Limb (tissue), 2 donors: ENCODE measurements around the gene KIAA1328.
"Not testable (repeated sequence)": the region's sequence is repeated elsewhere in the genome, so short reads cannot be mapped to it uniquely, and the experiment has no call there.

Source experiments
- DNase-seq, 2 donors: peaks; one replicate each; pipeline ENCODE4 v3.0.0-alpha.2; 2016; ENCODE audit errors: extremely low spot score in 2 of 2

KIAA1328 gene

DNA sequence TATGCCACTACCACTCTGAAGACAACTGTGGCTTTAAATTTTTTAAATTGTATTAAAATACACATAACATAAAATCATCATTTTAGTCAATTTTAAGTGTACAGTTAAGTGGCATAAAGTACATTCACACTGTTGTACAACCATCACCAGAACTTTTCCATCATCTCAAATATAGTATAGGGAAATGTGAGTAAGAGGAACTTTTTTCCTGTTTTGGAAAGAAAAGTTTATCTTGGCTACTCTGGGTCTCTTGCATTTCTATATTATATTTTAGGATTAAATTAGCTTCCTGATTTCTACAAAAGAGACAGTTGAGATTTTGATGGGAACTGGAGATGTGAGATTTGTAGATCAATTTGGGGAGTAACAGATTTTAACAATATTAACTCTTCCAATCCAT is 3.4 kb upstream of the KIAA1328 start:
- DNase-seq, result no peak

- DNase-seq, result no peak
Observed at GRCh38 chr18:36826556-36826955, 2.4 kb upstream of the KIAA1328 start.

DNA sequence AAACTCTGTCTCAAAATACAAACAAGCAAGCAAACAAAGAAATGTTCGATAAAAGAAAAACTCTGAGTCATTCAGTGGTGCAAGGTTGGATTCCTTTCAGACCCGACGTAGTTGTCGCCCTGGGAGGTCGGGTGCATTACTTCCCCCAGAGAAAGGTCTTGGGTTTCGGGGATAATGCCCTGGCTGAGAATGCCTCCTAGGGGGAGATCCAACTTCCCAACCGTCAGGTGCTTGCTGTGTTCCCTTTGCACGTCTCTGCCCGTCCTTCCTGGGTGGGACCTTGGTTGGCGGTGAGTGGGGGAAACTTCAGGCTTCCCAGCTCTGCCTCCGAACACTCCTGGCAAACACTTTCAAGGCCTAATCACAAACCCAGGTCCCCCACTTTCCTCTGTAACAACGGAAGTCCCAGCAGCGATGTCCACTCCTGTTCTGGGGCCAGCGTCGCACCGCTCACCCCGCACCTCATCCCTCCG is 734 bp upstream of the KIAA1328 start:
- no peak for DNase-seq

- peak in 1 of 2 donors; percentile 4 for DNase-seq
Observed at GRCh38 chr18:36829362-36830157, 633 bp downstream of the KIAA1328 start.

- DNase-seq, result no peak
Observed at GRCh38 chr18:36830158-36830495, 1.2 kb downstream of the KIAA1328 start.

DNA sequence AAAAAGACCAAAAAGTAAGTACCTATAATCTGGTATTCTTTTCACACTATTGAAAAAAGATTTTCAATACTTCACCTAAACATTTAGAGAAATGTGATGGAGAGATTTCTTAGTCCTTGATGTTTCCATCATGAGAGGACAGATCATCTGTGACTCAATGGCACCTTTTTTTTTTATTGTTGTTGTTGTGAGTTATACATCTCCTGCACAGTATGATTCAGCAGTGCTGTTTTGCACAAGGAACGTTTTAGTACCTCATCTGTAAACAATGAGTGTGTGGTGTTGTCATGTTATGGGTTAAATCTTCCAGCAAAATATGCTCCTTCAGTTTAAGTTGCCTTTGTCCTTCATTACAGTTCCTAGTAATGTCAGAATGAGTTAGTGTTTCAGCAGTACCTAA is 2.2 kb downstream of the KIAA1328 start:
- DNase-seq, result no peak

GRCh38 chr18:36833120-36833519 is 4.2 kb downstream of the KIAA1328 start:
- no peak for DNase-seq

DNA sequence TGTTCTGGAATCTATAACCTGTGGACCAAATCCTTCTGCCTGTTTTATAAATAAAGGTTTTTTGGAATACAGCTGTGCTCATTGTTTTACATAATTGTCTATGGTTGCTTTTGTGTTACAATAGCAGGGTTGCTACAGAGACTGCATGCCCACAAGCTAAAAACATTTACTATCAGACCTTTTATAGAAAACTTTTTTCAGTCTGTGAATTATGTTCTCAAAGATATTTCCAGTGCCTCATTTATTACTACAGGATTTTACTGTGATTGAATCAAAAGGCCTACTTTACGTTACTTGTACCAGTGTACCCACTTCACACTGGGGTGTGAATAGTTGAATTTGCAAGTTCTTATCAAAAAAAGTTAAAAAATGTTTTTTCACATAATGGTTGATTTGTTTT is 7.0 kb downstream of the KIAA1328 start:
- DNase-seq, result no peak

DNA sequence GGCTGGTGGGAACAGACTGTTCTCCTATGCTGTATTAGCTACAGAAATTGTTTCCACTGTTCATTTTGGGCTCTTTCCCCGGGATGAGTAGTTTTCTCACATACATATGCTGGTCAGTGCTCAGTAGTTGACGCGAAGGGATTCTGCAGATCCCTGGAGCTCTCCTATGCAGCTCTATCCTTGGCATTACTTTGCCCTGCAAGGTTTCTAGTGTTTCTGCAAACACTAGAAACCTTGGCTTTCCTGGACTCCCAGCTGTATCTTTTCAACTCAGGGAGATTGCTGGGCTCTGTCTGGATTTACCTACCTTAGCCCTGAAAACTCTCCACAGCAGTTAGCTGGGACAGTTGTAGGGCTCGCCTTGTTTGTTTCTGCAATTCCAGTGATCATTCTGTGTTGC is 10.9 kb downstream of the KIAA1328 start:
- DNase-seq, result no peak

- no peak for DNase-seq
Observed at GRCh38 chr18:36843199-36843598, 14.3 kb downstream of the KIAA1328 start.

- no peak for DNase-seq
Observed at GRCh38 chr18:36843784-36844183, 14.9 kb downstream of the KIAA1328 start.

DNA sequence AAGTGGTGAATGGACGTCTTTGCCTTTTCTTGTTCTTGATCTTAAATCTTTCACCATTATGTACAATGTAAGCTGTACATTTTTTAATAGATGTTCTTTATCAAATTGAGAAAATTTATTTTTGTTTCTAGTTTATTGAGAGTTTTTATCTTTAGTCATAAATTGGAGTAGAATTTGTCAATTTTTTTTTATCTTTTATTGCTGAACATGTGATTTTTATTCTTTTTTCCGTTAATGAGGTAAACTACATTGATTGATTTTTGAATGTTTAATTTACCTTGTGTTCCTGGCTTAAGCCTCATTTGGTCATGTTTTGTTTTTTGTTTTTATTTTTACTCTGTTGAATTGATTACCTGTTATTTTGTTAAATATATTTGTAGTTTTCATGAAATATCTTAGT is 19.7 kb downstream of the KIAA1328 start:
- DNase-seq, result no peak

GRCh38 chr18:36849288-36850006 is 20.5 kb downstream of the KIAA1328 start:
- DNase-seq, result no peak

GRCh38 chr18:36850527-36851201 is 21.7 kb downstream of the KIAA1328 start:
- DNase-seq, result no peak

- DNase-seq, result no peak
Observed at GRCh38 chr18:36851202-36851590, 22.3 kb downstream of the KIAA1328 start.

GRCh38 chr18:36856815-36857214 is 27.9 kb downstream of the KIAA1328 start:
- DNase-seq, result no peak

DNA sequence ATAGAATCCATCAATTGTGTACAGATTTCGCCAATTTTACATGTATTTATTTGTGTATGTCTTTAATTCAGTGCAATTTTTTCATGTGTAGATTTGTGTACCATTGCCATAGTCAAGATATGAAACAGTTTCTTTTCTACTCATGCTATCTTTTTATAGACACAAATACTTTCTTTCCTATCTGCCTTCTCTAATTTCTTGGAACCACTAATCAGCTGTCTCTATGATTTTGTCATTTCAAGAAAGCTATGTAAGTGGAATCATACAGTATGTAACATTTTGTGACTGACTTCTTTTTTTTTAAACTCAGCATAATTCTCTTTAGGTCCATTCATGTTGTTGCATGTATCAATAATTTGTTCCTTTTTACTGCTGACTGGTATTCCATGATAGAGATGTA is 33.3 kb downstream of the KIAA1328 start:
- DNase-seq, result no peak

DNA sequence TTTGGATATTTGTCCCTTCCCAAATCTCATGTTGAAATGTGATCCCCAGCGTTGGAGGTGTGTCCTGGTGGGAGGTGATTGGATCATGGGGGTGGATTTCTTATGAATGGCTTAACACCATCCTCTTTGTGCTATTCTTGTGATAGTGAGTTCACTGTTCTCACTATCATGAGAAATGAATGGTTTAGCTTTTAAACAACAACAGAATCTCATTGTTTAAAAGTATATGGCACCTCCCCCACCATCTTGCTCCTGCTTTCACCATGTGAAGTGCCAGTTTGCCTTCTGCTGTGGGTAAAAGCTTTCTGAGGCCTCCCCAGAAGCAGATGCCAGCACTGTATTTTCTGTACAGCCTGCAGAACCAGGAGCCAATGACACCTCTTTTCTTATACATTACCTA is 38.1 kb downstream of the KIAA1328 start:
- no peak for DNase-seq

DNA sequence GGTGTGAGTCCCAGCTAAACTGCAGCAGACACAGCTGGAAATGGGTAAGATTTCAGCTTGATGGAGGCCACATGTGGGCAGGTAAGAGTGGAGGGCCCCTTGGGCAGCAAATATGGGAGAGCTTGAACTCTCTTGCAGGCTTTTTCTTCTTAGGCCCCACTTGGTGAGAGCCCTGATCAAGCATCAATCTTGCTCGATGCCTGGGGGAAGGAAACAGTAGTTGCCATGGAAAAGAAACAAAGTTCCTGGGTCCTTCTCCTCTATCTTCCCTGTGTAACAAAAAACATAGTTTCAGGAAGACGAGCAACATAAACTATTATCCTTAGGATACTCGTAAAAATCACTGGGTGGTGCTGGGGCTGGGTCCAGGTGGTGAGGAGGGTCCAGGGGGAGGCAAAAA is 42.9 kb downstream of the KIAA1328 start:
- no peak for DNase-seq

GRCh38 chr18:36872329-36872728 is 43.4 kb downstream of the KIAA1328 start:
- DNase-seq, result no peak

DNA sequence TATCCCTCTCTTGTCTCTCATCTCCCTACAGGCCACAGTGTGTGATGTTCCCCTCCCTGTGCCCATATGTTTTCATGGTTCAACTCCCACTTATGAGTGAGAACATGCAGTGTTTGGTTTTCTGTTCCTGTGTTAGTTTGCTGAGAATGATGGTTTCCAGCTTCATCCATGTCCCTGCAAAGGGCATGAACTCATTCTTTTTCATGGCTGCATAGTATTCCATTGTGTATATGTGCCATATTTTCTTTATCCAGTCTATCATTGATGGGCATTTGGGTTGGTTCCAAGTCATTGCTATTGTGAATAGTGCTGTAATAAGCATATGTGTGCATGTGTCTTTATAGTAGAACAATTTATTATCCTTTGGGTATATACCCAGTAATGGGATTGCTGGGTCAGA is 44.9 kb downstream of the KIAA1328 start:
- DNase-seq, result not testable (repeated sequence)

DNA sequence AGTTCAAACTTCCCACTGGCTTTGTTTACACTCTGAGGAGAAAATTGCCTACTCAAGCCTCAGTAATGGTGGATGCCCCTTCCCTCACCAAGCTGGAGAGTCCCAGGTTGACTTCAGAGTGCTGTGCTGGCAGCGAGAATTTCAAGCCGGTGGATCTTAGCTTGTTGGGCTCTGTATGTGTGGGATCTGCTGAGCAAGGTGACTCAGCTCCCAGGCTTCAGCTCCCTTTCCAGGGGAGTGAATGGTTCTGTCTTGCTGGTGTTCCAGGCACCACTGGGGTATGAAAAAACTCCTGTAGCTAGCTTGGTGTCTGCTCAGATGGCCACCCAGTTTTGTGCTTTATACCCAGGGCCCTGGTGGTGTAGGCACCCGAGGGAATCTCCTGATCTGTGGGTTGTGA is 50.9 kb downstream of the KIAA1328 start:
- DNase-seq, result not testable (repeated sequence)
